IPS-20b (cell line): ENCODE data around the gene IQCE.

Experiments
- H3K27ac ChIP-seq: one replicate; pipeline ENCODE4 v1.5.1; 2013; ENCODE audit warnings: low read length
- H3K27me3 ChIP-seq: 2 replicates; pipeline ENCODE4 v1.6.1; 2013; ENCODE audit warnings: mild to moderate bottlenecking, low read length, inconsistent platforms; ENCODE audit not compliant: insufficient read depth
- H3K36me3 ChIP-seq: 2 replicates; pipeline ENCODE4 v1.6.1; 2013; ENCODE audit warnings: low read depth, mild to moderate bottlenecking, inconsistent platforms, low read length, moderate library complexity; ENCODE audit not compliant: insufficient read depth
- H3K4me1 ChIP-seq: 2 replicates; pipeline ENCODE4 v1.6.1; 2013; ENCODE audit warnings: mild to moderate bottlenecking, control low read depth, inconsistent platforms, low read length, moderate library complexity; ENCODE audit not compliant: insufficient read depth
- H3K4me3 ChIP-seq: 2 replicates; pipeline ENCODE4 v1.5.1; 2013; ENCODE audit warnings: mild to moderate bottlenecking, low read length, inconsistent platforms
- H3K9ac ChIP-seq: 2 replicates; pipeline ENCODE4 v1.6.1; 2013; ENCODE audit warnings: low read depth, mild to moderate bottlenecking, inconsistent platforms, low read length, moderate library complexity
- H3K9me3 ChIP-seq: 2 replicates; pipeline ENCODE4 v1.6.1; 2013; ENCODE audit warnings: mild to moderate bottlenecking, low read depth, low read length, inconsistent platforms; ENCODE audit not compliant: insufficient read depth

Gene IQCE

GRCh38 chr7:2639181-2639681 lies 80.5 kb downstream of the IQCE start:
- Histone ChIP-seq H3K4me1 (peaks cover 3% of the 10 kb centered on the region; the same call in 1 of the 2 replicates), H3K9me3 (no peaks in the 10 kb centered on the region), H3K27me3 (no peaks in the 10 kb centered on the region), H3K27ac (no peak overlapping the region), H3K36me3 (no peaks in the 10 kb centered on the region), H3K4me3 (no peak overlapping the region), H3K9ac (no peak overlapping the region)

DNA sequence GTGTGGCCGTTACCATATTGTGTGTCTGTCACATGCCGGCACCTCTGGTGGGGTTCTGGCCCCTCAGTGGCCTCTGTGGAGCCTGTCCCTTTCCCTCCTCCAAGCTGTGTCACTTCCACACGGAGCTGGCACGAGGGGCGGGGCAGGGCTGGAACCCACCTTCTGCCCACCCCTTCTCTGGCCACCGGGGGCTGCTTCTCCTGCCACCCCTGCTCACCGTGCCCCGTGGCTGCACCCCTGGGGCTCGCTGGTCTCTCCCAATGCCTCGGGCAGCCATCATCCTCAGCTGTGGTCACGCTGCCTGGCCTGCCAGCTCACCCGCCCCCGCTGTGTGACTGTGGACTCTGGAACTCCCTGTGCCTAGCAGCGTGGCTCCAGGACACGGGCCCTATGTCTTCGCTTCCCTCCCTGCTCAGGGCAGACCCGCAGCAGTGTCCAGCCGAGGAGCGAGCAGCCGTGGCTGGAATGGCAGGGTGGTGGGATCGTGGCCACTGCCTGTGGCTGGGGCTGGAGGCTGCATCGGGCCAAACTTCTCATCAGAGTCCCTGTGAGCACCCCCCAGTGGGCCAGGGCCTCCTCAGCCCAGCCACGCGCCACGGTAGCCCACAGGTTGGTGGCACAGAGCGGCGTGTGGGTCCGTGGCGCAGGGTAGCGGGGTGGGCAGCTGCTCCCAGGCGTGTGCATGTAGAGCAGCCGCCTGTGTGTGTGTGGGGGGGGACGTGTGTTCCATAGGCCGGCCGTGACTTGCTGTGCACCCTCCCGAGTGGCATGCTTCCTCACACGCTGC lies 81.1 kb downstream of the IQCE start:
- H3K4me3 ChIP-seq = no peak overlapping the region
- H3K27ac ChIP-seq = no peak overlapping the region
- H3K27me3 ChIP-seq = no peaks in the 10 kb centered on the region
- H3K9me3 ChIP-seq = no peaks in the 10 kb centered on the region
- H3K4me1 ChIP-seq = peaks cover 3% of the 10 kb centered on the region; the same call in 1 of the 2 replicates
- H3K36me3 ChIP-seq = no peaks in the 10 kb centered on the region
- H3K9ac ChIP-seq = no peak overlapping the region

DNA sequence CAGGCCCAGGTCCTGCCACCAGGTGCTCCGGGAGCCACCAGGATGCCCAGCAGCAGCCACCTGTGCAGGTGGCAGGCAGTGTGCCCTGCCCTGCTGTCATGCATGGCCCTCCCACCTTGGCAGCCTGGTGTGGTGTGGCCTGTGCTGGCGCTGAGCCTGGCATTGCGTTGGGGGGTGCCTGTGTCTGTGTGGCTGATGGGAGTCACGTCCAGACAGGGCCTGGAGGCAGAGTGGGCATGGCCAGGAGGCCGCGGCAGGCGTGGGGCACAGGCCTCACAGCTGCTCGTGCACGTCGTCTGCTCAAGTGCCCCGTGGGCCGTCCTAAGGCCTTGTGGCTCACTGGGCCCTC lies 81.7 kb downstream of the IQCE start:
- Histone ChIP-seq H3K27ac (peak overlapping the region; percentile 51), H3K9me3 (no peaks in the 10 kb centered on the region), H3K9ac (no peak overlapping the region), H3K27me3 (no peaks in the 10 kb centered on the region), H3K4me1 (peaks cover 6% of the 10 kb centered on the region; the same call in 1 of the 2 replicates), H3K36me3 (no peaks in the 10 kb centered on the region), H3K4me3 (no peak overlapping the region)

GRCh38 chr7:2640846-2641316 lies 82.1 kb downstream of the IQCE start:
- H3K27ac ChIP-seq = peak overlapping the region; percentile 51
- no peaks in the 10 kb centered on the region for H3K9me3 ChIP-seq
- no peaks in the 10 kb centered on the region for H3K36me3 ChIP-seq
- H3K4me3 ChIP-seq = no peak overlapping the region
- H3K9ac ChIP-seq = peak overlapping the region; percentile 59; the same call in 1 of the 2 replicates
- H3K27me3 ChIP-seq = no peaks in the 10 kb centered on the region
- H3K4me1 ChIP-seq = peaks cover 9% of the 10 kb centered on the region; the same call in 1 of the 2 replicates

DNA sequence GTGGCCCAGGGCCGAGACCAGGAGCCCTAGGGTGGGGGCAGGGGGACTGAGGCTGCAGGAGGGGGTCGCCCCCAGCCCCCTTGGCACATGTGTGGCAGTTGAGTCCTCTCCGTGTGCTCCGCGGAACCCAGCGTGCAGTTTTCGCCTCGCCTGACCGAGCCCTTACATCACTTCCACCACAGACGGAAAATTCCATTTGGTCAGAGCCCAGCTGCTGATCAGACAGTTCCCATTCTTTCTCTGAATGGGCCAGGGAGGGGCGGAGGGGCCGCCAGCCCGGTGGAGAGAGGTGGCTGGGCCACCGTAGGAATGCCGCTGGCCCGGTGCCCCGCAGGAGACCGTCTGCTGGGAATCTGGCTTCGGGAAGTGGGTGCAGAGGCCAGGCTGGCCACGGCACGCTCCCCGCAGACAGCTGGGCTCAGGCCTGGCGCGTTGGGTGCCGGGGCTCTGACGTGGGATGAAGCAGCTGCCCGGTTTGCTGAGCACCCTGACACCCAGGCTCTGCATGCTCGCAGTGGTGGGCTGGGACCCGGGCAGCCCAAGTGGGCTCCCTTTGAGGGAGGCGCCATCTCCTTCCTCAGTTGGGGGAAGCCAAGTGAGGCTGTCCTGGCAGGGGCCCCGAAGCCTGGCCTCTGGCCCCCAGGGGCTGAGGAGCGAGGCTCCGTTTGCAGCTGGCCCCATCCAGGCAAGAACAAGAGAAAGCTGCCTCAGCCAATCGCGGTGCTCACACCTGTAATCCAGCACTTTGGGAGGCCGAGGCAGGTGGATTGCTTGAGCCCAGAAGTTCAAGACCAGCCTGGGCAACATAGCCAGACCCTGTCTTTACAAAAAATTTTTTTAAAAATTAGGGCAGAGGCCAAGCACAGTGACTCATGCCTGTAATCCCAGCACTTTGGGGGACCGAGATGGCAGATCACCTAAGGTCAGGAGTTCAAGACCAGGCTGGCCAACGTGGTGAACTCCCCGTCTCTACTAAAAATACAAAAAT lies 82.9 kb downstream of the IQCE start:
- H3K27me3 ChIP-seq = no peaks in the 10 kb centered on the region
- H3K36me3 ChIP-seq = no peaks in the 10 kb centered on the region
- H3K4me3 ChIP-seq = no peak overlapping the region
- H3K4me1 ChIP-seq = peaks cover 13% of the 10 kb centered on the region; the same call in 1 of the 2 replicates
- peak overlapping the region; percentile 51 for H3K27ac ChIP-seq
- H3K9ac ChIP-seq = peak overlapping the region; percentile 59; the same call in 1 of the 2 replicates
- no peaks in the 10 kb centered on the region for H3K9me3 ChIP-seq

GRCh38 chr7:2643386-2644219 lies 84.8 kb downstream of the IQCE start:
- H3K27me3 ChIP-seq = no peaks in the 10 kb centered on the region
- H3K4me3 ChIP-seq = no peak overlapping the region
- no peak overlapping the region for H3K27ac ChIP-seq
- H3K9me3 ChIP-seq = no peaks in the 10 kb centered on the region
- H3K9ac ChIP-seq = no peak overlapping the region
- H3K36me3 ChIP-seq = peaks cover 13% of the 10 kb centered on the region
- peaks cover 13% of the 10 kb centered on the region; the same call in 1 of the 2 replicates for H3K4me1 ChIP-seq

GRCh38 chr7:2644220-2644561 lies 85.4 kb downstream of the IQCE start:
- H3K4me1 ChIP-seq = peaks cover 13% of the 10 kb centered on the region; the same call in 1 of the 2 replicates
- H3K27me3 ChIP-seq = no peaks in the 10 kb centered on the region
- no peak overlapping the region for H3K4me3 ChIP-seq
- H3K36me3 ChIP-seq = peaks cover 13% of the 10 kb centered on the region
- no peak overlapping the region for H3K9ac ChIP-seq
- no peaks in the 10 kb centered on the region for H3K9me3 ChIP-seq
- no peak overlapping the region for H3K27ac ChIP-seq

DNA sequence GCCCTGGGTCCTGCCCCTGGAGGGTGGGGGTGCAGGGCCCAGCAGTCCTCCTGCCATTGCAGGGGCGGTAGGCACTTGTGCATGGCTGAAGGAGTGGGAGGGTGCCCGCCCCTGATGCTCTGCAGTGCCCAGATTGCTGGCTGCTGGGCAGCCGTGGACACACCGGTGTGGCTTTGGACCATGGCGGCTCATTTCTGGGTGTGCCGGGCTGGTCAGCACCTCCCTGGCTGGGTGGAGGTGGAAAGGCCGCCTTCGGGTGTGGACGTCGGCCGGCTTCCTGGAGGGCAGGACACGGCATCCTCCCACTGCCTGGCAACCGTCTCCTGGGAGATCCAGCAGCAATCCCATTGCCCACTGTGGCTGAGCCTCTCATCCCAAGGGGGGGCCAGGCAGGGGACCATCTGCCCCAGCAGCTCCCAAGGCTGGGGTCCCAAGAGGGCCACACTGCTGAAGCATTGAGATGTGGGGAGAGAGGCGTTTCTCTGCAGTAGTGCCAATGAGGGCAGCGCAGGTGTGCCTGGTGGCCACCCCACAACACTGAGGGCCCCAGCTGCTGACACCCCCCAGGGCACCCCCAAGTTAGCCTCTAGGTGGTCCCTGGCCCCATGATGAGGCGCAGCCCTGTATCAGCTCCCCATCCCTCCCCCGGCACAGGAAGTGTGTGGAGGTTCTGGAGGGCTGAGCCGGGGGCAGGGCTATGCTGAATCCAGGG lies 85.9 kb downstream of the IQCE start:
- H3K36me3 ChIP-seq = peaks cover 17% of the 10 kb centered on the region
- no peak overlapping the region for H3K9ac ChIP-seq
- H3K4me1 ChIP-seq = peaks cover 13% of the 10 kb centered on the region; the same call in 1 of the 2 replicates
- no peak overlapping the region for H3K4me3 ChIP-seq
- no peaks in the 10 kb centered on the region for H3K27me3 ChIP-seq
- peak overlapping the region; percentile 37 for H3K27ac ChIP-seq
- H3K9me3 ChIP-seq = no peaks in the 10 kb centered on the region

- H3K36me3 ChIP-seq = peaks cover 21% of the 10 kb centered on the region
- H3K27ac ChIP-seq = peak overlapping the region; percentile 77
- no peaks in the 10 kb centered on the region for H3K9me3 ChIP-seq
- H3K4me1 ChIP-seq = peaks cover 13% of the 10 kb centered on the region; the same call in 1 of the 2 replicates
- H3K4me3 ChIP-seq = no peak overlapping the region
- H3K9ac ChIP-seq = peak overlapping the region; percentile 53
- no peaks in the 10 kb centered on the region for H3K27me3 ChIP-seq
Observed at GRCh38 chr7:2645274-2645868, 86.6 kb downstream of the IQCE start.

DNA sequence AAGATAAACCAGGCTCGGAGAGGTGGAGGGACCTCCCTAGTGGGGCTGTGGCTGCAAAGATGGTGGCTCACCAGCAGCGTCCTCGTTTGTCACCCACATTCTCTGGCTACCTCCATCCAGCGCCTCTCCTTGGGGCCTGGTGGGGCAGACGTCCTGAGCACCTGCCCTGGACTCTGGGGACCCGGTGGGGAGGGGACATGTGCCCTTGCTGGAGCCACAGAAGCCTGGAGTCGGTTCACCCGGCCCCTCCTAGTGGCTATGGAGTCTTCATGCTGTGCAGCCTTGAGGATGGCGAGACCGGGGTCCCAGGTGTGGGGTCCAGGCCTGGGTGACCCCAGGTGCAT lies 87.5 kb downstream of the IQCE start:
- peak overlapping the region; percentile 27; the same call in 1 of the 2 replicates for H3K9ac ChIP-seq
- H3K36me3 ChIP-seq = peaks cover 21% of the 10 kb centered on the region
- H3K4me3 ChIP-seq = no peak overlapping the region
- H3K27ac ChIP-seq = peak overlapping the region; percentile 57
- no peaks in the 10 kb centered on the region for H3K27me3 ChIP-seq
- no peaks in the 10 kb centered on the region for H3K9me3 ChIP-seq
- H3K4me1 ChIP-seq = peaks cover 10% of the 10 kb centered on the region; the same call in 1 of the 2 replicates
